Stomach (tissue), 9 donors: ENCODE results near the gene SPAG9. TPM values are rescaled to one million over a fixed set of nuclear protein-coding genes. Genes with fewer than 3 reads are reported as not detected.

Source experiments
- DNase-seq, 2 donors: peaks; one replicate each; pipeline versions ENCODE4 v3.0.0 to v3.0.0-alpha.2; 2013 to 2019
- H3K27ac ChIP-seq, 5 donors: fragments of 200-600 bp in 4 of 5; sonication (generic) in 4 of 5; one replicate each; pipeline ENCODE4 v1.5.1; 2013 to 2019; ENCODE audit warnings: mild to moderate bottlenecking in 1 of 5, moderate library complexity in 1 of 5
- H3K27me3 ChIP-seq, 3 donors: fragments of 200-600 bp; sonication (generic); one replicate each; pipeline ENCODE4 v1.5.1; 2017 to 2019; ENCODE audit warnings: mixed run types in 1 of 3
- H3K36me3 ChIP-seq, 4 donors: fragments of 200-600 bp; sonication (generic); 1 replicate in 3 of 4; 2 replicates in 1 of 4; pipeline ENCODE4 v1.5.1; 2016 to 2019
- H3K4me1 ChIP-seq, 4 donors: fragments of 200-600 bp; sonication (generic); one replicate each; pipeline ENCODE4 v1.5.1; 2016 to 2019
- H3K4me3 ChIP-seq, 4 donors: fragments of 200-600 bp; sonication (generic) in 3 of 4; one replicate each; pipeline ENCODE4 v1.5.1; 2016 to 2019; ENCODE audit warnings: mild to moderate bottlenecking in 1 of 4
- H3K9me3 ChIP-seq, 4 donors: fragments of 200-600 bp; sonication (generic); one replicate each; pipeline ENCODE4 v1.5.1; 2016 to 2019
- EP300 ChIP-seq: sonication (generic); formaldehyde crosslinking; IDR thresholded peaks from one replicate; pipeline ENCODE4 v1.6.1; 2017; ENCODE audit warnings: antibody characterized with exemption
- POLR2A ChIP-seq, 4 donors: fragments of 450-650 bp; IDR thresholded peaks; one replicate each; pipeline ENCODE4 v1.6.1; 2016; ENCODE audit warnings: antibody characterized with exemption in 4 of 4, control low read depth in 2 of 4, mild to moderate bottlenecking in 1 of 4, moderate library complexity in 1 of 4
- POLR2AphosphoS5 ChIP-seq, 3 donors: sonication (generic); formaldehyde crosslinking; IDR thresholded peaks; one replicate each; pipeline ENCODE4 v1.6.1; 2016; ENCODE audit warnings: antibody characterized with exemption in 3 of 3
- WGBS, 5 donors: extraction: QIAGEN DNeasy Blood & Tissue Kit in 3 of 5; methylation state at CpG; one replicate each; pipeline versions ENCODE4 v1.1.5 to v1.1.7; 2013 to 2018; 5-methylcytosine and 5-hydroxymethylcytosine counted together
- intact Hi-C: fragments of 100-400 bp; cut with DNase I; formaldehyde crosslinking; loops from one replicate; pipeline ENCODE4 v1.15.1; 2023; ENCODE audit warnings: low total_unique reads
- polyA plus RNA-seq, 3 donors: library from polyadenylated mRNA; stranded (reverse); fragments of 200-250 nt; gene quantifications; one replicate each; pipeline ENCODE4 v1.2.3, GENCODE V29; 2013
- total RNA-seq, 5 donors: library from RNA; depleted of rRNA; stranded (reverse); fragments of >200 nt; gene quantifications; one replicate each; pipeline versions ENCODE4 v1.1.0 to v1.2.3, GENCODE V29; 2014 to 2016
- TF ChIP-seq, protein P1 (sequence below), 7 experiments: fragments of 450-650 bp in 4 of 7; fragments of 200-600 bp in 3 of 7; sonication (generic) in 3 of 7; IDR thresholded peaks; one replicate each; pipeline ENCODE4 v1.5.1; 2016 to 2019; ENCODE audit warnings: antibody characterized with exemption in 7 of 7, control low read depth in 2 of 7, mild to moderate bottlenecking in 1 of 7
- donor health status: healthy with polysubstance abuse.
- donor health status: Bipolar disorder and iron deficiency.
- donor health status: healthy.

SPAG9 gene
- total and polyA plus RNA-seq, 8 donors: 10.2 to 209 (median 56.5) TPM

DNA sequence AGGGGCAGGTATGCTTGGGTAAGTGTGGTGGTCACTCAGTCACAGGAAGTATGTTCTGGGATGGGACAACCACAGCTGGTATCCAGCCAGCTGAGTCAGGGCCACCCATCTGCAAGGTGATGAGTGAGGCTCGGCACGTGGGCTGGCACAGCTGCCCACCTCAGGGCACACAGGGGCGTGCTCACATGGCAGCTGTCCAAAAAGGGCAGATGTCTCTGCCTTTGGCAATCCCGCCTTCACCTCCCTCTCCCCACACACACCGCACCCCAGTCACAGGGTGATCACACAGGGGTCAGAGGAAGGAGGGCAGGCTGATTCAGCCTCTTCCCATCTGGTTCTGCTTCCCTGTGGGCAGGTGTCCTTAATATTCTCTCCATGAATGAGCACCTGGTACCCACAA is 168.7 kb downstream of the SPAG9 start:
- WGBS, 5 donors: 31 to 58% (median 37%) methylated on average over 1 to 5 of the region's 5 CpGs
- H3K4me3 ChIP-seq: no peak overlapping the region
- H3K36me3 ChIP-seq: no peaks in the 10 kb centered on the region
- H3K27me3 ChIP-seq: no peaks in the 10 kb centered on the region
- H3K9me3 ChIP-seq: no peaks in the 10 kb centered on the region
- peak overlapping the region in 1 of 5 donors; percentile 92 for H3K27ac ChIP-seq
- H3K4me1 ChIP-seq: peaks cover 35 to 77% (median 65%) of the 10 kb centered on the region in 4 donors
- TF ChIP-seq EP300 (no peak), POLR2A (IDR thresholded peaks at IDR 0.05) (no peak), POLR2AphosphoS5 (IDR thresholded peaks at IDR 0.05) (no peak)
- TF ChIP-seq, protein P1, sequence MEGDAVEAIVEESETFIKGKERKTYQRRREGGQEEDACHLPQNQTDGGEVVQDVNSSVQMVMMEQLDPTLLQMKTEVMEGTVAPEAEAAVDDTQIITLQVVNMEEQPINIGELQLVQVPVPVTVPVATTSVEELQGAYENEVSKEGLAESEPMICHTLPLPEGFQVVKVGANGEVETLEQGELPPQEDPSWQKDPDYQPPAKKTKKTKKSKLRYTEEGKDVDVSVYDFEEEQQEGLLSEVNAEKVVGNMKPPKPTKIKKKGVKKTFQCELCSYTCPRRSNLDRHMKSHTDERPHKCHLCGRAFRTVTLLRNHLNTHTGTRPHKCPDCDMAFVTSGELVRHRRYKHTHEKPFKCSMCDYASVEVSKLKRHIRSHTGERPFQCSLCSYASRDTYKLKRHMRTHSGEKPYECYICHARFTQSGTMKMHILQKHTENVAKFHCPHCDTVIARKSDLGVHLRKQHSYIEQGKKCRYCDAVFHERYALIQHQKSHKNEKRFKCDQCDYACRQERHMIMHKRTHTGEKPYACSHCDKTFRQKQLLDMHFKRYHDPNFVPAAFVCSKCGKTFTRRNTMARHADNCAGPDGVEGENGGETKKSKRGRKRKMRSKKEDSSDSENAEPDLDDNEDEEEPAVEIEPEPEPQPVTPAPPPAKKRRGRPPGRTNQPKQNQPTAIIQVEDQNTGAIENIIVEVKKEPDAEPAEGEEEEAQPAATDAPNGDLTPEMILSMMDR (IDR thresholded peaks at IDR 0.05): no peak
- no peak for DNase-seq
- intact Hi-C loops: loop anchor here (10.0 kb wide), 1 partner anchor 167 kb away; no protein-coding TSS in a partner anchor

DNA sequence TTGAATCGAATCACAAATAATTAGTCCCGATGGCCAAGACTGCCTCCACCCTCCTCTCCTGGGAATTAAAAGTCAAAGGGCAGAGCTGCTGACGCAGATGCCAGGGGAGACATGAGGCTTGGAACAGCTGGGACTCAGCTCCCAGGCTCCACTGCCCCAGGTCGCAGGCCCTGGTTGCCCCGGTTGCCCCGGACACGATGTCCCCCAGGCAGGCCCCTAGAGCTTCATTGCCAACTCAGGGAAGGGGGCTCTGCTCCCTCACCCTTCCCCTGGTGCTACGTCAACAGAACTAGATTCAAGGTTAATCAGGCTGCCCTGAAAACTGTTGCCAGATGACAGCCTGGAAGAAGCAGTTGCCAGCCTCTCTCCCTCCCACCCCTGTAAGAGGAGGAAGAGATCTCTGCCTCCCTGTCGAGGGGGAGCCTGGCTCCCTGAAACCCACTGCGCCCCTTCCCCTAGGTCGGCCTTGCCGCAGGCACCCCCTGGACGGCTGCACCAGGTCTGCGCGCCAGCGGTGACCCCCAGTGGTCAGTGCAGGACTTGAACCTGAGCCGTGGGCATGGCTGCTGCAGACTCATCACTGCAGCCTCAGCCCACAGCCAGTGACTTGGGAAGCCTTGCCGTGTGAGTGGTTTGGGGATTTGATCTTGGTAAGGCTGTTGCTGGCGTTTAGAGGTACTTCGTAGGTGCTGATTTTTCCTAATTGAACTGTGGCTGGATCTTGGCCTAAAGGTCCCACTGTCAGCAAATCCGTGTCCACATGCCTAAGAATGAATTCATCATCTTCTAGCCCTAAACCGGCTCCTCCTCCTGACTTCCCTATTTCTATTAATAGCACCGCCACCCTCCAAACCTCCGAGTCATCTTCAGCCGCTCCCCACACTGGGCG is 170.4 kb downstream of the SPAG9 start:
- TF ChIP-seq, protein P1 (IDR thresholded peaks at IDR 0.05): peak in 5 of 7 experiments; percentile 58 to 92 (median 79)
- no peak for TF ChIP-seq POLR2A (IDR thresholded peaks at IDR 0.05)
- TF ChIP-seq POLR2AphosphoS5 (IDR thresholded peaks at IDR 0.05): peak; percentile 41 to 62 (median 47)
- TF ChIP-seq EP300: peak; percentile 87
- peaks cover 35 to 71% (median 62%) of the 10 kb centered on the region in 4 donors for H3K4me1 ChIP-seq
- H3K36me3 ChIP-seq: no peaks in the 10 kb centered on the region
- H3K4me3 ChIP-seq: peak overlapping the region in 2 of 4 donors; percentile 3 to 15
- intact Hi-C loops: loop anchor here (10.0 kb wide), 1 partner anchor 165 kb away; no protein-coding TSS in a partner anchor
- DNase-seq: peak; percentile 81 to 90
- WGBS, 5 donors: 11 to 18% (median 14%) methylated on average over 22 to 26 of the region's 26 CpGs
- H3K9me3 ChIP-seq: no peaks in the 10 kb centered on the region
- no peaks in the 10 kb centered on the region for H3K27me3 ChIP-seq
- peak overlapping the region; percentile 83 to 92 (median 86) for H3K27ac ChIP-seq

DNA sequence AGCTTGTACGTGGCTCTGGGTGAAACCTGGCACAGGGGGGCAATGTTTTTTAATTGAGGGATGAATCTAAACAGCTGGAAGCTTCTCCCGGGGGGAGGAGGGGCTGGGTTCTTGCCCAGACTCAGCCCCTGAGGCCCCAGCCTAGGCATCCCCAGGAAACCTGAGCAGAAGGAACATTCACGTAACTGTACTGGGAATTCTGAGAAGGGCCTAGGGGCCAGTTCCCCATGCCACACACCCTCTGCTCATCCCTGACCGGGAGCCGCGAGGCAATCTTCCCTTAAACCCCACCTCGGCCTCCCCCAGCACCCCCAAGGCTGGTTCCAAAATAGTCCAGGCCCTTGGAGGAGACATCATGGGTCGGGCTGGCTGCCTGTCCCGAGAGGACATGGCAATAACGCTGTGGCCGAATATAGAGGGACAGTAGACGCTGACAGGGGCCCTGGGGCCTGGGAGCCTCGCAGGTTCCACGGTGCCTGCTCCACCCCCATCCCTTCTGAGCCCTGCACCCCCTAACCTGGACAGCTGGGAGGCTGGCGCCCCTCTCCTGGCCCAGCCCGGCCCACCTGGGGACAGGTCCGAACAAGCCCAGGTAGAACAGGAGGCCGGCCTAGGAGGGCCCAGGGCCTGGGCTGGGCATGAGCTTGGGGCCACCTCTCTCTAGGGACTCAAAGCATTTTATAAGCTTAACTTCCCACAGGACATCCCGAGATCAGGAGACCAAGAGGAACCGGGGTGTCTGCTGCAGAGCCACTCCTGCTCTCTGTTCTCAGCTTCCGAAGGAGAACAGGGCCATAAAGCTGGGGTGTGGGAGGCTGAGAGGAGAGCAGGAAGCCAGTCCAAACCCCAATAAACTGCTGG is 171.3 kb downstream of the SPAG9 start:
- Histone ChIP-seq H3K4me3 (no peak overlapping the region), H3K27me3 (no peaks in the 10 kb centered on the region), H3K4me1 (peaks cover 43 to 73% (median 66%) of the 10 kb centered on the region in 4 donors), H3K27ac (peak overlapping the region; percentile 83 to 92 (median 86)), H3K9me3 (no peaks in the 10 kb centered on the region), H3K36me3 (no peaks in the 10 kb centered on the region)
- intact Hi-C loops: no loop called here
- WGBS, 5 donors: 59 to 77% (median 69%) methylated on average over 11 to 21 of the region's 21 CpGs
- no peak for DNase-seq
- TF ChIP-seq EP300: no peak
- TF ChIP-seq, protein P1 (IDR thresholded peaks at IDR 0.05): no peak
- TF ChIP-seq POLR2A (IDR thresholded peaks at IDR 0.05): no peak
- TF ChIP-seq POLR2AphosphoS5 (IDR thresholded peaks at IDR 0.05): no peak

DNA sequence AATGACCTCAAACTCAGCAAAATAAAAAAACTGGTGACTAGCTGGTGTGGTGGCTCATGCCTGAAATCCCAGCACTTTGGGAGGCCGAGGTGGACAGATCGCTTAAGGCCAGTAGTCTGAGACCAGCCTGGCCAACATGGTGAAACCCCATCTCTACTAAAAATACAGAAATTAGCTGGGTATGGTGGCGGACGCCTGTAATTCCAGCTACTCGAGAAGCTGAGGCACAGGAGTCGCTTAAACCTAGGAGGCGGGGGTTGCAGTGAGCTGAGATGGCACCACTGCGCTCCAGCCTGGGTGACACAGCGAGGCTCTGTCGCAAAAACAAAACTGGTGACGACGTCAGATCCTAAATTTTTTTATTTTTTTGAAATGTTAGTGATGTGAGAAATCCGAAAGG is 172.0 kb downstream of the SPAG9 start:
- DNase-seq: no peak
- Histone ChIP-seq H3K27ac (peak overlapping the region; percentile 83 to 92 (median 86)), H3K9me3 (no peaks in the 10 kb centered on the region), H3K4me3 (no peak overlapping the region), H3K36me3 (no peaks in the 10 kb centered on the region), H3K4me1 (peaks cover 49 to 76% (median 67%) of the 10 kb centered on the region in 4 donors), H3K27me3 (no peaks in the 10 kb centered on the region)
- intact Hi-C loops: no loop called here
- WGBS, 5 donors: 84 to 90% (median 86%) methylated on average over 13 of the region's 13 CpGs
- TF ChIP-seq EP300 (no peak), POLR2A (IDR thresholded peaks at IDR 0.05) (no peak)
